GM18951 (cell line): ENCODE measurements around the gene DACT2.
"Not testable (repeated sequence)": the region's sequence is repeated elsewhere in the genome, so short reads cannot be mapped to it uniquely, and the experiment has no call there.

Experiments used
- POLR2A ChIP-seq: IDR thresholded peaks from 4 replicates; pipeline ENCODE4 v1.6.1; 2011; ENCODE audit warnings: mild to moderate bottlenecking; ENCODE audit not compliant: insufficient read length, insufficient read depth; ENCODE audit errors: extremely low read depth
- in situ Hi-C: fragments of 300-500 bp; cut with MboI; formaldehyde crosslinking; loops from one replicate; pipeline ENCODE4 v1.12.0; 2022; ENCODE audit warnings: low sequenced_read_pairs, mixed read lengths, inconsistent platforms; ENCODE audit not compliant: unreplicated experiment

Gene DACT2

GRCh38 chr6:168275168-168275567 is 44.4 kb downstream of the DACT2 start:
- TF ChIP-seq POLR2A = no peak
- in situ Hi-C loops = no loop called here

- no peak for TF ChIP-seq POLR2A
- in situ Hi-C loops = no loop called here
Observed at GRCh38 chr6:168274037-168274952, 45.3 kb downstream of the DACT2 start.

DNA sequence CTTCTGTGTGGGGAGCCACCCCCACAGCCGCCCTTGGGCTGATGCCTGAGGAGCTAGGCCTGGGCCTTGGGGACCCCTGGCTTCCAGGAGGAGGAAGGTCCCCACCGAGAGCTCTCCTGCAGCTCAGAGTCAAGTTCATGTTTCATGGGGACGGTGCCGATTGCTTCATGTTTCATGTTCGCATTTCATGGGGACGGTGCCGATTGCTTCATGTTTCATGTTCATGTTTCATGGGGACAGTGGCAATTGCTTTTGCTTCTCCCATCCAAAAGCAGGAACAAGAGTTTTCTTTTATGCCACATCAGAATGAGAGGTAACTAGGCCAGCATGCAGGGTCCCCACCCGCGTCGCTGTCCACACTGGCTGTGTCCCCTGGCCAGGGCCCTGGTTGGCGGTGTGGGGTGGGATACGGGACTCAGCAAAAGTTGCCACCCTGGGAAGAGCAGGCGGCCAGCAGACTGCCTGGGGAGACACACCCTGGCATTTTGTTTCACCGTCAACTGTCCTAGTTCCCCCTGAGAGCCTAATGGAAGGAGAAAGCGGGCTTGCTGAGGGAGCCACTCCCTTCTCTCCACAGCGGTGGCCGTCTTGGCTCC is 46.0 kb downstream of the DACT2 start:
- TF ChIP-seq POLR2A = no peak
- in situ Hi-C loops = no loop called here

- in situ Hi-C loops = no loop called here
- no peak for TF ChIP-seq POLR2A
Observed at GRCh38 chr6:168272415-168273325, 46.9 kb downstream of the DACT2 start.

DNA sequence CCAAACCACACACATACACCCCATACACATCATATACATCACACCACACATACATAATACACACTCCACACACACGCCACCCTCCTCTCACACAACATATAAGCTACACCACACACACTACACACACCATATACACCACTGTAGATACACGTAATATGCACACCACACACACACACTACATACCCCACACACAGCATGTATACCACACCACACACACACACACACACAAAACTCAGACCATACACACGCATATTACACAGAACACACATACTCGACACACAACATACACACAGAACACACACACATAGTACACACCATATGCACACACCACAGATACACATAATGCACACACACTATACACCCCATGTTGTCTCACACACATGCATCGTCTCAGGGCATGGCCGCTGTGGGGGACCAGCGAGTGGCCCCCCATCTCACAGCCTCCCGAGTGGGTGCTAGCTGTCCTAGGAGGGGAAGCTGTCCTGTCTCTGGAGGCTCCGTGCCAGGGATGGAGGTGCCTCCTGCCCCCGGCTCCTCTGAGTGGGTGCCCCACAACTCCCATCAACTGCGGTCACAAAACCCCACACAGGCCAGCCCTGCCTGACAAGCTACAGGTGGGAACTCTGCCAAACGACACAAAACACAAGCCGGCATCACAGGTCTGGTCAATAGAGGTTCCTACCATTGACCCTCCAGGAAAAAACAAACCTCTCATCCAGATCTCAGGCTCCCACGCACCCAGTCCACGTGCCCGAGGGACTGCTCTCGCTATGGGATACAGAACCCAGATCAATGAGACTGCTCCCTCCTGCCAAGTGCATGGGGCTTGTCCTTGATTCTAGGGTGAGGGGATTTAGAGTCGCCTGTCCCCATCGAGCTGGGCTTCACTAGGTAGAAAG is 49.1 kb downstream of the DACT2 start:
- TF ChIP-seq POLR2A = no peak
- in situ Hi-C loops = no loop called here

- in situ Hi-C loops = no loop called here
- no peak for TF ChIP-seq POLR2A
Observed at GRCh38 chr6:168269455-168270243, 49.9 kb downstream of the DACT2 start.

- in situ Hi-C loops = no loop called here
- TF ChIP-seq POLR2A = no peak
Observed at GRCh38 chr6:168268755-168269154, 50.8 kb downstream of the DACT2 start.

GRCh38 chr6:168267779-168268178 is 51.8 kb downstream of the DACT2 start:
- in situ Hi-C loops = not testable (repeated sequence)

DNA sequence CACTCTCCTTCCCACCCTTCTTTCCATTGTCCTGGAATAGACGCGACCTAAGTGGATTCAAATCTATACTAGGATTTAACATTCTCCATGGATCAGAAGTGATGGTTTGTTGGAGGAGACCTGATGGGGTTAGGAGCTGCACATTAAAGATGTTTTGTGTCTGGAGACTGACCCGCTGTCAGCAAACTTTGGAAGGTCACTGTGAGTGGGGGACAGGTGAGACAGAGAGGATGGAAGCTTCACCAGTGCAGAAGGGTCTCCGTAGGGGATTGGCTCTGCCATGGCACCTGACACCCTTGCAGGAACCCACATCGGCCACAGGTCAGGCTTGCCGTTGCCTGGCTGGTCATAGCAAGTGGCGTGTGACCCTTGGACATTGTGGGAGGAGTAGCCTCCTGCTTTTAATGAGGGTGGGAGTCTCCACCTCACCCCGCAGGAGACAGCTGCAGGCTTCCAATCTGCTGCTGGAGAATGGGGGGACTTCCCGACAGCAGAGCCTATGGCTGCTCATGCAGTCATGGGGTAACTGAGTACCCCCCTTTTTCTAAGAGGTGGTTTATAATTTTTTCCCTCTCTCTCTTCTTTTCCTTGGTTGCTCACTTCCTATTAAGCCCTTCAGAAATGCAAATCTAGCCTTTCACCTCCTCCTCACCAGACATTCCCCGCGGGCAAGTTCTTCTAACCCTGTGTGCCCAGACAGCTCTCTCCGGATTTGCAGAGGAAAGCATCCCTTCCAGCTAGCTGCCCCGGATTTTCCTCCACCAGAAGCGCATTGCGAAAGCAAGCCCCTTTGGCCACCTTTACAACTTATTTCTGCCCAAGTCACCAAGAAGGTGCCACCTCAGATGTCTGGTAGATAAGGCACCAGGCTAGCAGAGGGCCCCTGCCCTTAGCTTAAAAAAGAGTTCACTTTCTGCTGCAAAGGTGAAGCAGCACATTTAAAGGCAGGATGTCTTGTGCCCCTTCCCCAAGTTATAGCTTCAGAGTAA is 53.5 kb downstream of the DACT2 start:
- no peak for TF ChIP-seq POLR2A
- in situ Hi-C loops = no loop called here

DNA sequence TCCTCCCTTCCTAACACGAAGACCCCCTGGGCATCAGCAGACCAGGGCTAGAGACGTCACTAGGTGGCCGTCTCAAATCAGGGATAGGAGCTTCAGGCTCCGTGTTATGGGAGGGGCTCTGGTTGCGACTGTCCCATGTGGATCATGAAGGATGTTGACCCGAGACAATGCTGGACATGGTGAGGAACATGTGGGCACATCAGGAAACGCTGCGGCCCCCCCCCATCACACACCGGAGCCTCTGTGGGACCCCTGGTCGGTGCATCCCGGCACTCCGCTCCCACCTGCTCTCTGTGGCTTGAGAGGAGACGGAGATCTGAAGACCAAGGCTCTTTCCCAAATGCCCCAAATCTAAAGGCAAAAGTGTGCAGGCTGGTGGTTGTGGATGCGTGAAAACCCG is 54.2 kb downstream of the DACT2 start:
- TF ChIP-seq POLR2A = no peak
- in situ Hi-C loops = no loop called here
